Measurements from ENCODE around the gene CHST9.

The CHST9 gene

GRCh38 chr18:26993568-26993967 is 191.5 kb downstream of the CHST9 start:
- TF ChIP-seq CTCF (IDR thresholded peaks at IDR 0.05; ENCODE audit: low read depth, low read length, missing control alignments): no peak
- DNase-seq (ENCODE audit: extremely low read depth, low read depth): no peak
- no peak overlapping the region for H3K4me3 ChIP-seq (replicated peaks; ENCODE audit: low read depth, low read length)

- no peak overlapping the region for H3K4me3 ChIP-seq (replicated peaks; ENCODE audit: low read depth, low read length)
- TF ChIP-seq CTCF (IDR thresholded peaks at IDR 0.05; ENCODE audit: low read depth, low read length, missing control alignments): no peak
- DNase-seq (ENCODE audit: extremely low read depth, low read depth): no peak
Observed at GRCh38 chr18:26992926-26993325, 192.2 kb downstream of the CHST9 start.

GRCh38 chr18:26989842-26990241 is 195.3 kb downstream of the CHST9 start:
- TF ChIP-seq CTCF (IDR thresholded peaks at IDR 0.05; ENCODE audit: low read depth, low read length, missing control alignments): no peak
- DNase-seq (ENCODE audit: extremely low read depth, low read depth): no peak
- H3K4me3 ChIP-seq (replicated peaks; ENCODE audit: low read depth, low read length): no peak overlapping the region

- H3K4me3 ChIP-seq (replicated peaks; ENCODE audit: low read depth, low read length): no peak overlapping the region
- TF ChIP-seq CTCF (IDR thresholded peaks at IDR 0.05; ENCODE audit: low read depth, low read length, missing control alignments): no peak
- DNase-seq (ENCODE audit: extremely low read depth, low read depth): no peak
Observed at GRCh38 chr18:26981360-26982082, 203.6 kb downstream of the CHST9 start.

- H3K4me3 ChIP-seq (replicated peaks; ENCODE audit: low read depth, low read length): no peak overlapping the region
- TF ChIP-seq CTCF (IDR thresholded peaks at IDR 0.05; ENCODE audit: low read depth, low read length, missing control alignments): no peak
- DNase-seq (ENCODE audit: extremely low read depth, low read depth): no peak
Observed at GRCh38 chr18:26978812-26979341, 206.2 kb downstream of the CHST9 start.

- no peak overlapping the region for H3K4me3 ChIP-seq (replicated peaks; ENCODE audit: low read depth, low read length)
- TF ChIP-seq CTCF (IDR thresholded peaks at IDR 0.05; ENCODE audit: low read depth, low read length, missing control alignments): no peak
- DNase-seq (ENCODE audit: extremely low read depth, low read depth): no peak
Observed at GRCh38 chr18:26977781-26978180, 207.3 kb downstream of the CHST9 start.

Measured in HFF-Myc (cell line).